Stimulated activated CD4-positive, alpha-beta T cell treated with anti-CD3 and anti-CD28 coated beads, Interleukin-1b, Interleukin-23, amount 100 ng/mL, for 4 hours (primary cell): ENCODE results near the gene ACSF2.
"Not testable (repeated sequence)": the region's sequence is repeated elsewhere in the genome, so short reads cannot be mapped to it uniquely, and the experiment has no call there.

ENCODE experiments used
- DNase-seq, 2 donors: peaks; one replicate each; pipeline ENCODE4 v3.0.0-alpha.2; 2020; ENCODE audit warnings: low read depth in 2 of 2

ACSF2 gene

GRCh38 chr17:50425682-50426471 is at the start of gene ACSF2:
TSS of gene ACSF2 (plus strand) at chr17:50426218. CDS start at chr17:50426262, 44 bp downstream.
- DNase-seq: peak; percentile 37 to 68

GRCh38 chr17:50379351-50380132 is 46.5 kb upstream of the ACSF2 start:
- DNase-seq: no peak

- no peak for DNase-seq
Observed at GRCh38 chr17:50380369-50381259, 45.4 kb upstream of the ACSF2 start.

GRCh38 chr17:50381260-50381815 is 44.7 kb upstream of the ACSF2 start:
- DNase-seq: no peak

- no peak for DNase-seq
Observed at GRCh38 chr17:50381920-50382319, 44.1 kb upstream of the ACSF2 start.

- DNase-seq: no peak
Observed at GRCh38 chr17:50382931-50383330, 43.1 kb upstream of the ACSF2 start.

GRCh38 chr17:50386510-50386909 is 39.5 kb upstream of the ACSF2 start:
- DNase-seq: no peak

GRCh38 chr17:50388728-50389127 is 37.3 kb upstream of the ACSF2 start:
- no peak for DNase-seq

GRCh38 chr17:50389534-50389933 is 36.5 kb upstream of the ACSF2 start:
- no peak for DNase-seq

GRCh38 chr17:50392621-50393020 is 33.4 kb upstream of the ACSF2 start:
- no peak for DNase-seq

GRCh38 chr17:50393700-50394099 is 32.3 kb upstream of the ACSF2 start:
- DNase-seq: no peak

- DNase-seq: no peak
Observed at GRCh38 chr17:50394711-50395110, 31.3 kb upstream of the ACSF2 start.

GRCh38 chr17:50396261-50397110 is 29.5 kb upstream of the ACSF2 start:
- peak in 1 of 2 donors; percentile 22 for DNase-seq

GRCh38 chr17:50397111-50397918 is 28.7 kb upstream of the ACSF2 start, which contains the start of gene LRRC59:
TSS of gene LRRC59 (minus strand) at chr17:50397523. CDS start at chr17:50397317, 206 bp downstream.
- peak; percentile 88 to 92 for DNase-seq

- no peak for DNase-seq
Observed at GRCh38 chr17:50397919-50398285, 28.1 kb upstream of the ACSF2 start.

- DNase-seq: not testable (repeated sequence)
Observed at GRCh38 chr17:50398672-50399071, 27.3 kb upstream of the ACSF2 start.

- DNase-seq: not testable (repeated sequence)
Observed at GRCh38 chr17:50399591-50399990, 26.4 kb upstream of the ACSF2 start.

- DNase-seq: not testable (repeated sequence)
Observed at GRCh38 chr17:50405351-50405750, 20.7 kb upstream of the ACSF2 start.

- no peak for DNase-seq
Observed at GRCh38 chr17:50406578-50406977, 19.4 kb upstream of the ACSF2 start.

GRCh38 chr17:50407921-50408320 is 18.1 kb upstream of the ACSF2 start:
- DNase-seq: no peak
